CD4-positive, alpha-beta T cell treated with Interleukin-6 at 100 ng/mL for 8 hours (primary cell): ENCODE results near the gene RAB40C.

Experiments
- DNase-seq: peaks from one replicate; pipeline ENCODE4 v3.0.0-alpha.2; 2020; ENCODE audit warnings: mixed read lengths, low spot score

Gene RAB40C

DNA sequence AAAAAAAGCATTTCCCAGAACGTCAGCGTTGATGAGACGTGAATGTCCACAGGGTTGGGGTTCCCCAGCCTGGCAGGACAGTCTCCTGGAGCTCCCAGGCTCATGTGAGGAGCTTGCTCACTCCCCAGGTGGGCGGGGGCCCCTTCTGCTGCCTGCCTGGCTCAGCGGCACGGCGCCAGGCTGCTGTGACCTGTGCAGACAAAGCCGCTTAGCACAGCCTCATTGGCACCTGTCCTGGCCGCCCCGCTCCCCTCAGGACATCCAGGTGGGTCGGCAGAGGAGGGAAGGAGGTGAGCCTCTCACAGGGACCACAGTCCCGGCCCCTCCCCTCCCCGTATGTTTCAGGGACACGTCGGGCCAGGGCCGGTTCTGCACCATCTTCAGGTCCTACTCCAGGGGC is 28.0 kb downstream of the RAB40C start:
- no peak for DNase-seq

DNA sequence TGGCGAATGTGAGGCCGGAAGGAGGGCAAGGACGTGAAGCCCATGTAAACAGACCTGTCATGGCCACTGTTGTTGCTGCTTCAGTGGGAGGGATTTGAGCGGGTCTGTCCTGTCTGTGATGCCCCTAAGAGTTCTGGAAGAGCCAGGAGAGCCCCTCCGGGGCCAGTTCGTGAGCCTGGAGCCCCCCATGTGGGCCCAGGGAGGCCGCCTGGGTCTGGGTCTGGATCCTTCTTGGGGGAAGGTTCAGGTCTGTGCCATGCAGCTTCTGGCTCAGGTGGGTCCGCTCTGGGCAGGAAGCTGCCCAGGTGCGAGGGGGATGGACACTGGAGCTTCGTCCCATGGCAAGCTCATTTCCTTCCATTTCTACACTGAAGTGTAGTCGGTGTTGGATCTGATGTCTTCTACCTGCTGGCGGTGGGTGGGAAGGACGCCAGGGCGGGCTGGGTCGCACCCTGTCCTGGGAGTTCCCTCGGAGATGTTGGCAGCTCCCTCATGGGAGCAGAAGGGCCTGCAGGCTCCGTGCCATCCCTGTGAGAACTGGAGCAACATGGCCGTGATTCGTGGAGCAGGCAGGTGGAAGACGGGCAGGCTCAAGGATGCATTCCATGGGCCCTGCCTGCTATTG is 29.7 kb downstream of the RAB40C start:
- no peak for DNase-seq

DNA sequence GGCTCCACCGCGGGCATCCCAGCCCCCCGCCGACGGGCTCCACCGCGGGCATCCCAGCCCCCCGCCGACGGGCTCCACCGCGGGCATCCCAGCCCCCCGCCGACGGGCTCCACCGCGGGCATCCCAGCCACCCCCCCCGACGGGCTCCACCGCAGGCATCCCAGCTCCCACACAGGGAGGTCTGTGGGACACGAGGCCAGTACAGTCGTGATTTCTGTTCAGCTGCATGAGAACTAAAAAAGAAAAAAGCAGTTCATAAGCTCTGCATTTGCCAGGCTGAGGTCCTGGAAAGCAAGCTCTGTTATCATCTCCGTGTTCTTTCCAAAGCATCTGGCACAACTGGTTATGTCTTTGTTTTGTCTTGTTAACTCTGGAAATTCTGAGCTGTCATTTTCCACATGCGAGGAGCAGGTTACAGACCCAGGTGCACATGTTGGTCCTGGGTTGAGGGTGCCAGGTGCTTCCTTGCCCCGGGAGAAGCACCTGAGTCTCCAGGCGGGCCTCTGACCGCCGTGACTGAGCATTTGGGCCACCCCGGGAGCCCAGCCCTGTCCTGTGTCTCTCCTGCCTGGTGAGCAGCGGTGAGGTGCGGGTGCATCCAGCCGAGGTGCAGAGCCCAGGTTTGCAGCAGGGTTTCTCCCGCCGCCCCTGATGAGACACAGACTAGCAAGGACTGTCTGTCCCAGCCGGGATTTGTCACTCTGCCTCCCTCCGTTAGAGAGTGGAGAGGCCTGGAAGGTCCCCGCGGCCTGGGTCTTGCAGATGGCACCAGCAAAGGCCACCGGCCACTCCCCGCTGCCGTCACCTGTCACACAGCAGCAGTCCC is 31.0 kb downstream of the RAB40C start:
- DNase-seq: no peak

DNA sequence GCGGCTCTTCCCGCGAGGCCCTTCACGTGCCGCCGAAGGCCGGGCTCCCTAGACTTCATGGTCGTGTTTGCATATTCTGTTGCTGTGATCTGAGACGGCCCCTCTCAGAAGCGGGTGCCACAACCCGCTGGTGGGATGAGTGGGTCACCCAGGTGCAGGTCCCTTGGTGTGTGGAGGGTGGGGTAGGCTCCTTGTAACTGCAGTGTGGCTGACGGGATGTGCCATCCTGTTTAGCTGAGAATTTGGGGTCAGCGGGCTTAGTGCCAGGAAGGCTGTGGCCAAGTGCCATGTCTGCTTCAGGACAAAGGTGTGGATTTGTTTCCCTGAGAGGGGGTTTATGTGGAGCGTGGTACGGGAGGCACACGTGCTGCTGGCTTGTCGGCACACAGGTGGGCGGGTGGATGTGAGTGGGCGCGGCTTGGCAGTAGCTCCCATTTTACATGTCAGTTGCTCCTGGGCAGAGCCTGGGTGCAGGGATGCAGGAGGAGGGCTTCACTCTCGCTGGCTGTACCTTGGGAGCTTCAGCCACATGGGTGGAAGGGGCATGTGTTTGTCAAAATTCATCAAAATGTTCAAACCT is 31.8 kb downstream of the RAB40C start:
- DNase-seq: no peak

DNA sequence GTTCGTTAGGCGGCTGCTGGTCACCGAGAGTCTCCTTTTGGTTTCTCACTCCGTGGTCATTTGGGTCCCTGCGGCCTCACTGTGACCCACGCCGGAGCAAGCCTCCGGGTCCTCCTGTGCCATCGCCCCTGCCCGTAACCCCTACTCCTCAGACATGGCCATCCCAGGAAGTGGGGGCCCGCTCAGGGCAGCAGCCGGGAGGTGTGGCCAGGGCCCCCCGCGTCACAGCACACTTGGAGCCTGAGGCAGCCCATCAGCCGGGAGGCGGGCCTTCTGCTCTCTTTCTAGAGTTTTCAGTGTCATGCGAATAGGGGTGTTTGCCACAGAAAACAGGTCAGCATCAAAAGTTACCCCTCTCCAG is 33.0 kb downstream of the RAB40C start:
- DNase-seq: no peak

DNA sequence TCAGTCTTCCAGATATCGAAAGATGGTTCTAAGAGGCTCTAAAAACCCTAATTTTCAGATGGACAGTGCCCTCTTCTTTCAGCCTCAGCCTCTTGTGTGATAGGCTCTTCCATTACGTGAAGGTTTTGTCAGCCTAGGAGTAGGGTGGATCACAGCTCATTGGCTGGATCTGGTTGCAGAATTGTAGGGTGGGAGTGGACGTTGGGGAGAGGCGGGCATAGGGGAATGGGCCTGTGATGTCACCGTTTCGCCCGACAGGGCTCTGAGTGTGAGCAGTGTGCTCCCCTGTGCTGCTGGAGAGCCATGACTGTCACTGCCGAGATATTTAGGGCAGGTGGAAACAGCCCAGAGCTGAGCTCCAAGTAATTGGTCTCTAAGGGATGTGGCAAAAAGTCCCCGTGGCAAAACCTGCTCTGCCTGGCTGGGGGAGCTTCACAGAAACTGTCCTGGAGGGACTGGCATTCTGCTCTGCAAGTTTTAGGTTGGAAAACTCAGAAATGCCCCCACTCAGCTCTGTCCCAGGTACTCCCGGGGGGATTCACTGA is 34.7 kb downstream of the RAB40C start:
- no peak for DNase-seq

DNA sequence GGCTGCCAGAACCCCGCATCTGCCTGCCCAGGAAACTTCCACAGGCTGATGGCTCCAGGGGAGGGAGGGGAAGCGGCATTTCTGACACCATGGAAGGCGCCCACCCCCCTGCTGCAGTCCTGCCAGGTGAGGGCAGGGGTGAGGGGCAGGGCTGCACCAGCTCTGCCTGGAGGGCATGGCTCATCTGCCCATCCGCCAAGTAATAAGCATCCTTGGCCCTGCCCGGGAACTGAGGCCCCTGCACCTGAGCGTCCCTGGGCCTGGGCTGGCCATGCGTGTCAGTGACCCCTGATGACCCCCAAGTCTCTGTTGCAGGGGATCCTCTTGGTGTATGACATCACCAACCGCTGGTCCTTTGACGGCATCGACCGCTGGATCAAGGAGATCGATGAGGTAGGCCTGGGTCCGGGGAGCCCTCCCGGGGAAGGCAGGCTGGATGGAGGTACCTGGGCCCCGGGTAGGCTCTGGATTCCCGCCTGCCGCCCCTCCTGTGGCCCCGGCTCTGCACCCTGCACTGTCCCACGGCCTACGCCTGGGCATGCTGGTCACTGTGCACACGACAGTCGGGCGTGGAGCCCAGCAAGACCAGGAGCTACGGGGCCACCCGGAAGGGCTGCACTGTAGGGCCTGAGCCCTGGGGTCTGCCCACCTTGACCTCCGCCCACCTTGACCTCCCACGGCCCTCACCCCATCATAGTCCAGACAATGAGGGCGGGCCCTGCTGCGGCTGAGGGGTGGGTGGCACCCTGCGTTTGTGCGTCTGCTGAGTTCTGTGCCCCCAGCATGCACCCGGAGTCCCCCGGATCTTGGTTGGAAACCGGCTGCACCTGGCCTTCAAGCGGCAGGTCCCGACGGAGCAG is 35.5 kb downstream of the RAB40C start:
- no peak for DNase-seq

DNA sequence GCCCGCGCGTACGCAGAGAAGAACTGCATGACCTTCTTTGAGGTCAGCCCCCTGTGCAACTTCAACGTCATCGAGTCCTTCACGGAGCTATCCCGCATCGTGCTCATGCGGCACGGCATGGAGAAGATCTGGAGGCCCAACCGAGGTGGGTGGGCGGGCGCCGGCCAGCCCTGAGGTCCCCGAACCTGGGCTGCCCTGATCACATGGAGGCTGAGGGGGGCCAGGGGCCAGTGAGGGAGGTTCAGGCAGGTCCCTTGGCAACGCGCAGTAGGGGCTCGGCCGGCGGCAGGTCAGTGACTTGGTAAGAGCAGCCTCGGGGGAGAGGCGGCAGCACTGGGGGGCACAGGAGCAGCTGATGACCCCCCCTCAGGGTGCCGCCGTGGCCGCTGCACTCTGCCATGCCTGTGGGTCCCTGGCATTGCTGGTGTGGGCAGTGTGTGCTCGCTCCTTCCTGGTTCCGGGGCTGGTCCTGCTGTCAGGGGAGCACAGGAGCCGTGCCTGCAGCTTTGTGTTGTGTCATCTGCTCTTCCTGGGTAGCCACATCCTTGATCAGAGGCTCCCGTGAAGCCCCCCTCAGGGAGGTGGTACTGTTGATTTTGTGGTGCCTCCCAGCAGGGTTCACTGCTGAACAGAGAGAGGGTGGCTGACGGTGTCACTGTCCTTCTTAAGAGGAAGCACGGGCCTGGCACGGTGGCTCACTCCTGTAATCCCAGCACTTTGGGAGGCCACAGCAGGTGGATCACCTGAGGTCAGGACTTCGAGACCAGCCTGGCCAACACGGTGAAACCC is 36.3 kb downstream of the RAB40C start:
- no peak for DNase-seq

DNA sequence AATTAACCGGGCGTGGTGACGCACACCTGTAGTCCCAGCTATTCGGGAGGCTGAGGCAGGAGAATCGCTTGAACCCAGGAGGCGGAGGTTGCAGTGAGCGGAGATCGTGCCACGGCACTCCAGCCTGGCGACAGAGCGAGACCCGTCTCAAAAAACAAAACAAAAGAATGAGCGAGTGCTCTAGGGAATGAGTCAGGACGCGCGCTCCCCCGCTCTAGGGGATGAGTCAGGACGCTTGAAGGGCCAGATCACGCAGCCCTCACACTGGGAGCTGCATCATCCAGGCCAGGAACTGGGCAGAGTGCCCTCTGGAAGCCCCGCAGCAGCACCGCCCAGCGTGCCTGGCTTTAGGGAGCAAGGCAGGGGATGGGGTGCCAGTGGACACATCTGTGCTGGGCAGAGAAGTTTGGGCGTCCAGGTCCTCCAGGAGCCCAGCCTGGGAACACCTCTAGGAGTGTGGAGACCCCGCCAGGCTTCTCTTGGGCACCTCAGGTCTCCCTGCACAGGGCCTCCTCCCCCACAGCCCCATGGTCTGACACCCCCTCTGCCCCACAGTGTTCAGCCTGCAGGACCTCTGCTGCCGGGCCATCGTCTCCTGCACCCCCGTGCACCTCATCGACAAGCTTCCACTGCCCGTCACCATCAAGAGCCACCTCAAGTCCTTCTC is 37.1 kb downstream of the RAB40C start:
- DNase-seq: no peak

DNA sequence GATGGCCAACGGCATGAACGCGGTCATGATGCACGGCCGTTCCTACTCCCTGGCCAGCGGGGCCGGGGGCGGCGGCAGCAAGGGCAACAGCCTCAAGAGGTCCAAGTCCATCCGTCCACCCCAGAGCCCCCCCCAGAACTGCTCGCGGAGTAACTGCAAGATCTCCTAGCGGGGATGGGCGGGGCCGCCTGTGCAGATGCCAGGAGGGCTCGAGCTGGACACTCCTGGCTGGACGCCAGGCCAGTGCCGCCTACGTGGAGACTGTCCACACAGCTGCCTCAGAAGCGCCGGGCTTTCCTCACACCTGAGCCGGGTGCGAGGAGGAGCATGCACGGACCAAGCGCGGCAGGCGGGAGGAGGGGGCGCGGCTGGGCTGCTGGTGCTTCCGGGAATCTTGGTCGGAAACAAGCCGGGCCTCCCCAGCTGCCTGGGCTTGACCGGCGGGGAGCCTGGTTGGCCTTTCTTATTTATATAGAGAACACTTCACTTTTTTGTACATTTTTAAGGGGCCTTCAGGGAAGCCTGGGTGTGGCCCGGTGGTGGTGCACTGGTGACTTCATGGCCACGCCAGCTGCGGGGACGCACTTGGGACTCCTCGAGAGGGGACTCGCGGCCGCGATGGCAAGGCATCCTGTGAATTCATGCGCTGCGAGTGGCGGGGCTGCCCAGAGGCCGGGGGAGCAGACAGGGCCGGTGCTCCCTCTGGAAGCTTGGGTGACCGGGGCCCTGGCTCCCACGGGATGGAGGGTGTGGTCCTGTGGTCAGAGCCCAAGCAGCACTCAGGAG is 37.8 kb downstream of the RAB40C start:
- DNase-seq: no peak

DNA sequence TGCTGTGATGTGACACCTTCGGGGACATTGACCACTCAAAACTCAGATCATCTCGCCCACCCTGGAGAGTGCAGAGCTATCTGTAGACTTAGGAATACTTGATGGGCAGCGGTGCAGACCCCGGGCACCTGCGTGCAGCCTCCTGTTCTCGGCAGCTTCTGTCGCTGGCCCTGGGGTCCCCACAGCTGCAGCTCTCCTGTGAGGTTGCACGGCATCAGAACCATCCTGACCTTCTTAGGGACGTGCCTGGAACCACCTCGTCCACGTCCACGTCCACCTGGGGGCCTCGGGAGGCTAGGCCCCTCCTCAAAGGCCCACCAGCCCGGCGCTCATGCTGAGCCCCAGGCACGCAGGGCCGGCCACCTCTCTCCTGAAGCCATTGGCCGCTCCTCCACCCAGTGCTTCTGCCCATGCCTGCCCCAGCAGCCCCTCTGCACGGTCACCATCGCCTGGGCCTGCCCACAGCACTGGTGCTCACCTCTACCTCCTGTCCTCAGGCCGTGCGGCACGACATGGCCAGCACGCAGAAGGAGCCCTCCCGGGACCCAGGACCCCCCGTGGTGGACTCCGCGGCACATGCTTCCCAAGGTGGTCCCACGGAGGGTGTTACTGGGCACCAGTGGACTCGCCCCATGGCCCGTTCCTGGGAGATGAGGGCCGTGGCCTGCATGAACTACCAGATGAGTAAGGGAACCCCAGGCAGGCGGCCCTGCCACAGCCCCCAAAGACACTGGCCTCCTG is 38.6 kb downstream of the RAB40C start:
- DNase-seq: no peak

DNA sequence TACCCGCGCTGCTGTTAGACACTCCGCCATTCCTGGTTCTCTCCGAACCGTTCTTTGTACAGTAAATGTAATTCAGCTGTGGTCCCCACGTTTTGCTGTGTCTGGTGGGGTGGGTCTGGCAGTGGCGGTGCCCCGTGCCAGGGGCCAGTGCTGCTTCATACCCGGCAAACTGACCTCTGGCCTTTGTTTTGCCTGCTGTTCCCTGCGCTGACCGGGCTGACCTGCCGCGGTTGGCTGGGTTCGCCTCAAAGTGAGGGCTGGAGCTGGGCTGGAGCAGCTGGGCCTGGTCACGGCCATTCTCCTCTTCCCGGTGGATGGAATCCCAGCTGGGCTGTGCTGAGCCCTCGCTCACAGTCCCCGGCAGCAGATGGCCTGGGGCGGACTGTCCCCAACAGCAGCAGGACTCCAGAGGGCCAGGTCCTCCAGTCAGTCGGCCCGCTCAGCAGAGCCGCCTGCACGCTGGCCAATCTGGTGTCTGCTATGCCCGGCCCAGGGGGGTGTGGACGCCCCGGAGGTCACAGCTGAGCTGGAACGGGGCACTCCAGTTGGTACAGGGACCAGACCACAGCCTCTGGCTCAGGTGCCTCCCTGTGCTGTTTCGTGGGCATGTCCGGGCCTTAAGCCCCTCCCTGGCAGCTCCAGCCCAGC is 39.4 kb downstream of the RAB40C start:
- DNase-seq: no peak

DNA sequence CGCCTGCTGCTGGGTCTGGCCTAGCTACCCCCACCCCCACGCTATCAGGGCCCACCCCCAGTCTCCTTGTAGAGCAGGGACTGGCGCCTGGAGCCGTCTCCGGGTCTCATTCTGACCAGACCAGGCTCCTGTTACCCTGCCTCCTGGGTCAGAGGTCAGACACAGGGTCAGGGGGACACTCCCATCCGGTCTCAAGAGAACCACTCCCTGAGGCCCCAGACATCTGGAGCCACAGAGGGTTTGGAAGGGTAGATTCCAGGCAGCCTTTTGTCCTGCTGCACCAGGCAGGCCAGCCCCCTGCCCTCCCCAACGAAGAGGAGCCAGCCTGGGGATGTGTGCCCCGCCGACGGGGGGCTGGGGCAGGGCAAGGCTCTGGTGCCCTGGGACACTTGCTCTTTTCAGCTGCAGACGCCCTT is 40.0 kb downstream of the RAB40C start:
- no peak for DNase-seq

DNA sequence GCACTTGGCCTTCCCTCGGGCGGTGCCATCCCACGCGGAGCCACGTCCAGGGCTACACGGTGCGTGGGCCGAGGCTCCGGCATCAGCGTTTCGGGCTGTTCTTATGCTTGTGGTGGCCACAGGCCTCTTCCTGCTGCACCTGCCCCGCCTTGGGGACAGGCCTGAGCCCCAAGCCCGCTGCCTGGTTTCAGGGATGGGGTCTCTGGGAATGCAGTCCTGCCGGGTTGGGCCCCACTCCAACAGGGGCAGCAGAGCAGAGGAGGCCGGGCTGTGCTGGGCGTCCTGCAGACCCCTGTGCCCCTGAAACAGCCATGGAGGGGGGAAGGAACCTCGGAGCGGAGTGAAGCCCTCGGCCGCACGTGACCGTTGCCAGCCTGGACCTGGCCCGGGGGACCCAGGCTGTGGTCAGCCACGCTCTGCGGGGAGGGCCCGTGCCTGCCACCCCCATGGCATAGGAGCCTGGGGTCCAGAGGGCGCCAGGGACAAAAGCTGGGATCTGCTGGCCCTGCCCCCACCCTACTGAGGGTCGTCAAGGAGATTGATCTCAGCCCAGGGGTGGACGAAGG is 40.5 kb downstream of the RAB40C start:
- no peak for DNase-seq

DNA sequence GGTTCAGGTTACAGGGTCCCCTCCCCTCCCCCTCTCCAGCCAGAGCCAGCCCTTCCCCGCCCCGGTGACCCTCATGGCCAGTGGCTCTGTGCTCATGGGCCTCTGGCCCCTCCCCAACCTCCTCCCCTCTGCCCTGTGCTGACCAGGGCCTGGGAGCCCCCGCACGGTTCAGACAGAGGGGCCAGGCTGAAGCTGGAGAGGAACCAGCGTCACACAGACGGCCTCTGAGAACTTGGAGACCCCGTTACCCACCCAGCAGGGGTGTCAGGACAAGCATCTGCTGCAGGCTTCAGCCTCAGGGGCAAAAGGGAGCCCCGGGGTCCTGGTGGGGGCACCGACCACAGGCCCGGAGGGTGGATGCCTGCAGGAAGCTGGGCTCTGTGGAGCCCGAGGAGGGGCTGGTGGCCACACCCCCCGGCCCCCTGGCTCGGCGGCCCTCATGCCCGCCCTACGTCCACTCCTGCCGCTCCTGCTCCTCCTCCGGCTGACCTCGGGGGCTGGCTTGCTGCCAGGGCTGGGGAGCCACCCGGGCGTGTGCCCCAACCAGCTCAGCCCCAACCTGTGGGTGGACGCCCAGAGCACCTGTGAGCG is 41.0 kb downstream of the RAB40C start, which contains the start of gene WFIKKN1:
Gene WFIKKN1 (plus strand): TSS at position 171 of the 591 bp plus-strand sequence. CDS start 269 bp downstream, at position 440.
- DNase-seq: no peak

DNA sequence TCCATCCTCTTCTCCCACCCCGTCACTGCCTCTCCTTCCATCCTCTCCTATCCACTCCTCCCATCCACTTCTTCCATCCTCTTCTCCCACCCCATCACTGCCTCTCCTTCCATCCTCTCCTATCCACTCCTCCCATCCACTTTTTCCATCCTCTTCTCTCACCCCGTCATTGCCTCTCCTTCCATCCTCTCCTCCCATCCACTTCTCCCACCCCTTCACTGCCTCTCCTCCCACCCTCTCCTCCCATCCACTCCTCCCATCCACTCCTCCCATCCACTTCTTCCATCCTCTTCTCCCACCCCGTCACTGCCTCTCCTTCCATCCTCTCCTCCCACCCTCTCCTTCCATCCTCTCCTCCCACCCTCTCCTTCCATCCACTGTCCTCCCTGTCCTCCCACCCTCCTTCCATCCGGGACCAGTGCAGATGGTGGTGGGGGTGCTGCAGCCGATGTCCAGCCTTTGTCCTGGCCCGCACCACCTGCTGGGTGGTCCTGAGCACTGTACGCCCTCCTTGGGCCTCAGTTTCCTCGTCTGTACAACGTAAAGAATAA is 42.0 kb downstream of the RAB40C start:
- no peak for DNase-seq

DNA sequence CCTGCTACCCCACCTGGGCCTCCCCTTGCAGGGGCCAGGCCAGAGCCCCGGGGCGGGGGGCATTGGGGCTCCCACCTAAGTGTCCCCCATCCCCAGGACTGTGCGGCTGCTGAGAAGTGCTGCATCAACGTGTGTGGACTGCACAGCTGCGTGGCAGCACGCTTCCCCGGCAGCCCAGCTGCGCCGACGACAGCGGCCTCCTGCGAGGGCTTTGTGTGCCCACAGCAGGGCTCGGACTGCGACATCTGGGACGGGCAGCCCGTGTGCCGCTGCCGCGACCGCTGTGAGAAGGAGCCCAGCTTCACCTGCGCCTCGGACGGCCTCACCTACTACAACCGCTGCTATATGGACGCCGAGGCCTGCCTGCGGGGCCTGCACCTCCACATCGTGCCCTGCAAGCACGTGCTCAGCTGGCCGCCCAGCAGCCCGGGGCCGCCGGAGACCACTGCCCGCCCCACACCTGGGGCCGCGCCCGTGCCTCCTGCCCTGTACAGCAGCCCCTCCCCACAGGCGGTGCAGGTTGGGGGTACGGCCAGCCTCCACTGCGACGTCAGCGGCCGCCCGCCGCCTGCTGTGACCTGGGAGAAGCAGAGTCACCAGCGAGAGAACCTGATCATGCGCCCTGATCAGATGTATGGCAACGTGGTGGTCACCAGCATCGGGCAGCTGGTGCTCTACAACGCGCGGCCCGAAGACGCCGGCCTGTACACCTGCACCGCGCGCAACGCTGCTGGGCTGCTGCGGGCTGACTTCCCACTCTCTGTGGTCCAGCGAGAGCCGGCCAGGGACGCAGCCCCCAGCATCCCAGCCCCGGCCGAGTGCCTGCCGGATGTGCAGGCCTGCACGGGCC is 42.8 kb downstream of the RAB40C start:
- DNase-seq: no peak
